Transverse colon (tissue), 4 donors: ENCODE results near the gene ATAD1. TPM values are rescaled to one million over a fixed set of nuclear protein-coding genes. Genes with fewer than 3 reads are reported as not detected.

Source experiments
- DNase-seq: peaks from one replicate; pipeline ENCODE4 v3.0.0-alpha.2; 2019
- H3K27ac ChIP-seq, 4 donors: fragments of 200-600 bp; sonication (generic); 2 replicates each; pipeline ENCODE4 v1.5.1; 2016 to 2018; ENCODE audit warnings: inconsistent platforms in 4 of 4
- H3K27me3 ChIP-seq: fragments of 200-600 bp; sonication (generic); 2 replicates; pipeline ENCODE4 v1.5.1; 2017; ENCODE audit warnings: inconsistent platforms
- H3K36me3 ChIP-seq, 4 donors: fragments of 200-600 bp; sonication (generic); 2 replicates each; pipeline ENCODE4 v1.5.1; 2017 to 2019; ENCODE audit warnings: inconsistent platforms in 4 of 4
- H3K4me1 ChIP-seq, 4 donors: fragments of 200-600 bp; sonication (generic); 2 replicates each; pipeline ENCODE4 v1.5.1; 2017 to 2020; ENCODE audit warnings: inconsistent platforms in 4 of 4
- H3K4me3 ChIP-seq, 4 donors: fragments of 200-600 bp; sonication (generic); 1 replicate in 1 of 4; 2 replicates in 3 of 4; pipeline versions ENCODE4 v1.5.1 to v1.6.1; 2017 to 2019; ENCODE audit warnings: inconsistent platforms in 4 of 4
- H3K9me3 ChIP-seq, 2 donors: fragments of 200-600 bp; sonication (generic); 2 replicates each; pipeline ENCODE4 v1.5.1; 2017 to 2019; ENCODE audit warnings: inconsistent platforms in 2 of 2
- EP300 ChIP-seq: sonication (generic); formaldehyde crosslinking; IDR thresholded peaks from one replicate; pipeline ENCODE4 v1.6.1; 2017; ENCODE audit warnings: antibody characterized with exemption, low read depth
- POLR2A ChIP-seq: fragments of 450-650 bp; IDR thresholded peaks from one replicate; pipeline ENCODE4 v1.6.1; 2016; ENCODE audit warnings: antibody characterized with exemption, mild to moderate bottlenecking, moderate library complexity
- POLR2AphosphoS5 ChIP-seq, 3 donors: sonication (generic); formaldehyde crosslinking; IDR thresholded peaks; one replicate each; pipeline ENCODE4 v1.6.1; 2016; ENCODE audit warnings: antibody characterized with exemption in 3 of 3
- WGBS, 2 donors: methylation state at CpG; one replicate each; pipeline ENCODE4 v1.1.5; 2018; ENCODE audit warnings: low coverage in 1 of 2; 5-methylcytosine and 5-hydroxymethylcytosine counted together
- in situ Hi-C, 4 donors: fragments of 200-750 bp; cut with MboI; loops; one replicate each; pipeline versions ENCODE4 v1.15.0 to v1.15.1; 2017; ENCODE audit warnings: low sequenced_read_pairs in 3 of 4, low pct_ligation_motif_present in 1 of 4, low pct_unique_long_range_greater_than_20kb in 1 of 4
- intact Hi-C: fragments of 100-400 bp; cut with DNase I; formaldehyde crosslinking; loops from one replicate; pipeline ENCODE4 v1.15.1; 2023; ENCODE audit warnings: low total_unique reads
- total RNA-seq, 4 donors: library from RNA; depleted of rRNA; stranded (reverse); fragments of >200 nt; gene quantifications; one replicate each; pipeline ENCODE4 v1.1.0, GENCODE V29; 2016
- TF ChIP-seq, protein P1 (sequence below), 5 experiments: fragments of 200-600 bp in 3 of 5; fragments of 450-650 bp in 2 of 5; sonication (generic) in 3 of 5; IDR thresholded peaks; 1 replicate in 2 of 5; 2 replicates in 3 of 5; pipeline ENCODE4 v1.5.1; 2016 to 2017; ENCODE audit warnings: antibody characterized with exemption in 5 of 5, inconsistent platforms in 3 of 5, mild to moderate bottlenecking in 2 of 5, moderate library complexity in 1 of 5

The ATAD1 gene
- total RNA-seq, 4 donors from 2014 or later: 8.6 to 43.5 (median 35.8) TPM

GRCh38 chr10:87763086-87763861, 54.8 kb downstream of the ATAD1 start:
- WGBS, 2 donors: 91 to 96% methylated on average over 5 of the region's 5 CpGs
- no peaks in the 10 kb centered on the region for H3K9me3 ChIP-seq
- H3K4me3 ChIP-seq: no peak overlapping the region
- H3K27me3 ChIP-seq: no peaks in the 10 kb centered on the region
- in situ Hi-C loops: loop anchor here in 1 of 4 donors (10.0 kb wide), 1 partner anchor 118 kb away; no protein-coding TSS in a partner anchor
- no peaks in the 10 kb centered on the region for H3K4me1 ChIP-seq
- peaks cover 0 to 20% (median 9%) of the 10 kb centered on the region in 4 donors for H3K36me3 ChIP-seq
- TF ChIP-seq, protein P1, sequence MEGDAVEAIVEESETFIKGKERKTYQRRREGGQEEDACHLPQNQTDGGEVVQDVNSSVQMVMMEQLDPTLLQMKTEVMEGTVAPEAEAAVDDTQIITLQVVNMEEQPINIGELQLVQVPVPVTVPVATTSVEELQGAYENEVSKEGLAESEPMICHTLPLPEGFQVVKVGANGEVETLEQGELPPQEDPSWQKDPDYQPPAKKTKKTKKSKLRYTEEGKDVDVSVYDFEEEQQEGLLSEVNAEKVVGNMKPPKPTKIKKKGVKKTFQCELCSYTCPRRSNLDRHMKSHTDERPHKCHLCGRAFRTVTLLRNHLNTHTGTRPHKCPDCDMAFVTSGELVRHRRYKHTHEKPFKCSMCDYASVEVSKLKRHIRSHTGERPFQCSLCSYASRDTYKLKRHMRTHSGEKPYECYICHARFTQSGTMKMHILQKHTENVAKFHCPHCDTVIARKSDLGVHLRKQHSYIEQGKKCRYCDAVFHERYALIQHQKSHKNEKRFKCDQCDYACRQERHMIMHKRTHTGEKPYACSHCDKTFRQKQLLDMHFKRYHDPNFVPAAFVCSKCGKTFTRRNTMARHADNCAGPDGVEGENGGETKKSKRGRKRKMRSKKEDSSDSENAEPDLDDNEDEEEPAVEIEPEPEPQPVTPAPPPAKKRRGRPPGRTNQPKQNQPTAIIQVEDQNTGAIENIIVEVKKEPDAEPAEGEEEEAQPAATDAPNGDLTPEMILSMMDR (IDR thresholded peaks at IDR 0.05): no peak
- TF ChIP-seq POLR2AphosphoS5 (IDR thresholded peaks at IDR 0.05): no peak
- no peak for TF ChIP-seq EP300
- TF ChIP-seq POLR2A: no peak
- DNase-seq: no peak
- intact Hi-C loops: no loop called here
- H3K27ac ChIP-seq: no peak overlapping the region

- Histone ChIP-seq H3K27ac (no peak overlapping the region), H3K27me3 (no peaks in the 10 kb centered on the region), H3K4me1 (no peaks in the 10 kb centered on the region), H3K36me3 (peaks cover 0 to 19% (median 8%) of the 10 kb centered on the region in 4 donors), H3K4me3 (no peak overlapping the region), H3K9me3 (no peaks in the 10 kb centered on the region)
- intact Hi-C loops (no loop called here), in situ Hi-C loops (loop anchor here in 1 of 4 donors (10.0 kb wide), 1 partner anchor 117 kb away; no protein-coding TSS in a partner anchor)
- DNase-seq: no peak
- WGBS, 2 donors: 45 to 60% methylated on average over 2 of the region's 2 CpGs
- TF ChIP-seq, protein P1 (IDR thresholded peaks at IDR 0.05): no peak
- no peak for TF ChIP-seq EP300
- TF ChIP-seq POLR2A: no peak
- TF ChIP-seq POLR2AphosphoS5 (IDR thresholded peaks at IDR 0.05): no peak
These were observed 56.1 kb downstream of the ATAD1 start for GRCh38 chr10:87761892-87762291.

DNA sequence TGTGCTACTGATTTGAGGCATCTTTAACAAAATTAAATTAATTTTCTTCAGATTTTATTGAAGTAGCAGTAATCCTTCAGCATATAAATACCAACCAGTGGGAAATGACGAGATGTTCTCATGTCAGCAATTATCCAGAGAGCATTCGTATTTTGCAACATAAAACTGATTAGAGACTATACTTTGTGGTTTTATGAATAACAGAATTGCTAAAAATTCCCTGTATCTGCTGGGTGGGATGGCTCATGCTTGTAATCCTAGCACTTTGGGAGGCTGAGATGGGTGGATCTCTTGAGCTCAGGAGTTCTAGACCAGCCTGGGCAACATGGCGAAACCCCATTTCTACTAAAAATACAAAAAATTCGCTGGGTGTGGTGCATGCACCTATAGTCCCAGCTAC, 56.9 kb downstream of the ATAD1 start:
- Histone ChIP-seq H3K27ac (no peak overlapping the region), H3K36me3 (peaks cover 0 to 21% (median 8%) of the 10 kb centered on the region in 4 donors), H3K4me1 (no peaks in the 10 kb centered on the region), H3K4me3 (no peak overlapping the region), H3K9me3 (no peaks in the 10 kb centered on the region), H3K27me3 (no peaks in the 10 kb centered on the region)
- no peak for DNase-seq
- intact Hi-C loops (no loop called here), in situ Hi-C loops (loop anchor here in 1 of 4 donors (10.0 kb wide), 1 partner anchor 116 kb away; no protein-coding TSS in a partner anchor)
- 89 to 94% methylated on average over 4 of the region's 4 CpGs for WGBS, 2 donors
- no peak for TF ChIP-seq EP300
- TF ChIP-seq POLR2A: no peak
- no peak for TF ChIP-seq POLR2AphosphoS5 (IDR thresholded peaks at IDR 0.05)
- TF ChIP-seq, protein P1 (IDR thresholded peaks at IDR 0.05): no peak

DNA sequence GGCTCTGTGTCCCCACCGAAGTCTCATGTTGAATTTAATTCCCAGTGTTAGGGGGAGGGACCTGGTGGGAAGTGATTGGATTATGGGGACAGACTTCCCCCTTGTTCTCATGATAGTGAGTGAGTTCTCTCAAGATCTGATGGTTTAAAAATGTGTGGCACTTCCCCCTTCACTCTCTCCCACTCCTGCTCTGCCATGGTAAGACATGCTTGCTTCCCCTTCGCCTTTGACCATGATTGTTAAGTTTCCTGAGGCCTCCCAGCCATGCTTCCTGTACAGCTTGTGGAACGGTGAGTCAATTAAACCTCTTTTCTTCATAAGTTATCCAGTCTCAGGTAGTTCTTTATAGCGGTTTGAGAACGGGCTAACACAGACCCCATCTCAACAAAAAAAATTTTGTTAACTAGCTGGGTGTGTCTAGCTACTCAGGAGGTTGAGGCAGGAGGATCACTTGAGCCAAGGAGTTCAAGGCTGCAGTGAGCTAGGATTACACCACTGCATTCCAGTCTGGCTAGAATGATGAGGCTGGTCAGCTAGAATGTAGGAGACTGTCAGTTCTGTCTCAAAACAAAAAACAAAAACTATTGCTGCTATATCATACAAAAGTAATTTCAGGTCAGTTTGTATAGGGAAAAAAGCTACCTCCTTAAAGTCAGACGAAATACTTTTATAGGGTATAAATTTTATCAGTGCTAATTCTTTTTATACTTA, 57.7 kb downstream of the ATAD1 start:
- H3K27me3 ChIP-seq: no peaks in the 10 kb centered on the region
- DNase-seq: no peak
- H3K27ac ChIP-seq: no peak overlapping the region
- 84 to 89% methylated on average over 2 to 6 of the region's 6 CpGs for whole genome bisulfite sequencing, 2 donors
- no peak for TF ChIP-seq EP300
- no peak for TF ChIP-seq POLR2AphosphoS5 (IDR thresholded peaks at IDR 0.05)
- TF ChIP-seq, protein P1 (IDR thresholded peaks at IDR 0.05): no peak
- no peak for TF ChIP-seq POLR2A
- H3K4me1 ChIP-seq: no peaks in the 10 kb centered on the region
- in situ Hi-C loops: loop anchor here in 1 of 4 donors (10.0 kb wide), 1 partner anchor 116 kb away; no protein-coding TSS in a partner anchor
- H3K36me3 ChIP-seq: peaks cover 0 to 28% (median 11%) of the 10 kb centered on the region in 4 donors
- no peaks in the 10 kb centered on the region for H3K9me3 ChIP-seq
- H3K4me3 ChIP-seq: no peak overlapping the region
- intact Hi-C loops: no loop called here
